Measurements from ENCODE around the gene SAG. TPM values are rescaled to one million over a fixed set of nuclear protein-coding genes. Genes with fewer than 3 reads are reported as not detected.

The SAG gene
- total and polyA plus RNA-seq, 10 of the 15 experiments (the other 5 are each of a cell fraction or from before 2014, with no cell fraction given), result 0.06 to 0.47 TPM; not detected in 8

- ChIA-PET CTCF (interaction anchor here (1.4 to 1.6 kb wide), 2 partner anchors 11 to 26 kb away, joined by 3 to 4 read pairs; no protein-coding TSS in a partner anchor), SMC1A (ENCODE audit: uncharacterized antibody, unreplicated experiment) (no interaction called here), POLR2A (interaction anchor here (1.4 kb wide), 1 partner anchor 99 kb away, joined by 3 read pairs; no protein-coding TSS in a partner anchor), RAD21 (ENCODE audit: unreplicated experiment) (no interaction called here)
- Histone ChIP-seq H3K27me3 (replicated peaks in 1 of 2; ENCODE audit: control insufficient read depth in 2 of 2, insufficient read depth in 2 of 2, low read length in 1 of 2) (0 out of 4 replicates have a peak, but pooled peaks cover 0 to 2% of the 10 kb centered on the region in 2 experiments), H3K4me1 (ENCODE audit: control insufficient read depth, insufficient read depth, low read length) (0 out of 2 replicates have a peak, but pooled peaks cover 5% of the 10 kb centered on the region), H3K4me3 (no peak overlapping the region), H4K20me1 (ENCODE audit: control insufficient read depth, insufficient read depth) (no peaks in the 10 kb centered on the region), H3K79me2 (ENCODE audit: control insufficient read depth, insufficient read depth, low read length) (no peaks in the 10 kb centered on the region), H3K4me2 (ENCODE audit: control insufficient read depth, insufficient read depth) (no peak overlapping the region), H3K27ac (ENCODE audit: control insufficient read depth, insufficient read depth) (no peak overlapping the region), H3K9ac (ENCODE audit: control insufficient read depth, insufficient read depth, low read length) (no peak overlapping the region), H3K9me3 (replicated peaks; ENCODE audit: control insufficient read depth, insufficient read depth, low read length) (no peaks in the 10 kb centered on the region), H3K36me3 (ENCODE audit: control insufficient read depth in 2 of 2, insufficient read depth in 2 of 2, low read length in 1 of 2) (no peaks in the 10 kb centered on the region), H2AFZ (ENCODE audit: control insufficient read depth, low read depth, low read length) (no peak overlapping the region)
- TF ChIP-seq CHD2 (IDR thresholded peaks at IDR 0.05; ENCODE audit: borderline replicate concordance, low read depth, low read length), result no peak
- no peak for TF ChIP-seq KLF5 (IDR thresholded peaks at IDR 0.05; ENCODE audit: partially characterized antibody)
- no peak for TF ChIP-seq ZZZ3 (IDR thresholded peaks at IDR 0.05; ENCODE audit: control insufficient read depth, insufficient read length, low read depth)
- TF ChIP-seq CBX3 (IDR thresholded peaks at IDR 0.05; ENCODE audit: borderline replicate concordance, low read depth), result no peak
- TF ChIP-seq JUNB (IDR thresholded peaks at IDR 0.05), result no peak
- TF ChIP-seq HCFC1 (IDR thresholded peaks at IDR 0.05; ENCODE audit: low read length), result no peak
- TF ChIP-seq NR2F1 (conservative IDR thresholded peaks at IDR 0.05), result no peak
- BruUV-seq (replicated peaks), result no TSS peak
- intact Hi-C loops (cut with micrococcal nuclease; ENCODE audit: unreplicated experiment) (no loop called here), in situ Hi-C loops (cut with MboI) (no loop called here)
- FAIRE-seq, result no peak
- WGBS (ENCODE audit: insufficient coverage, insufficient replicate concordance, low lambda C conversion rate, missing lambda C conversion rate), result 91% methylated on average over 17 of the region's 17 CpGs
- DNase-seq (ENCODE audit: low read depth, low spot score), result no peak
- ATAC-seq, result no peak
Observed at GRCh38 chr2:233320470-233320869, 12.9 kb downstream of the SAG start.

DNA sequence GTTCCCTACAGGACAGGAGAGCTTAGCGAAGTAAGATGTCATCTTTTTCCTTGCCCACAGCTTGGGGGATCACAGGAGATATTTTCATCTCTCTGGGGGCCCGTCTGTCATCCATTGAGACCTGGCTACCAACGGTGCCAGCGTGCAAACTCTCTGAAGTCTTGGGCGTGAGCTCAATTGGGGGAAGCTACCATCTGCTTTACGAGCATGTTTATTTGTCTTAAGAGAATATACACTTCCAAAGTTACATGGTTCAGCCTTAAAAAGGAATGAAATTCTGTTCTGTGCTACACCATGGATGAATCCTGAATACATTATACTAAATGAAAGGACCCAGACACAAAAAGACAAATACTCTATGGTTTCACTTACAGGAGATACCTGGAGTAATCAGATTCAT, 13.6 kb downstream of the SAG start:
- H3K4me2 ChIP-seq (ENCODE audit: control insufficient read depth, insufficient read depth), result no peak overlapping the region
- POLR2A ChIA-PET, result interaction anchor here (1.0 to 1.4 kb wide), 2 partner anchors 11 to 98 kb away, joined by 3 read pairs; no protein-coding TSS in a partner anchor
- H4K20me1 ChIP-seq (ENCODE audit: control insufficient read depth, insufficient read depth), result no peaks in the 10 kb centered on the region
- BruUV-seq (replicated peaks), result no TSS peak
- DNase-seq (ENCODE audit: low read depth, low spot score) (no peak), FAIRE-seq (no peak), ATAC-seq (no peak)
- H3K4me1 ChIP-seq (ENCODE audit: control insufficient read depth, insufficient read depth, low read length), result 0 out of 2 replicates have a peak, but pooled peaks cover 5% of the 10 kb centered on the region
- 0 out of 4 replicates have a peak, but pooled peaks cover 0 to 2% of the 10 kb centered on the region in 2 experiments for H3K27me3 ChIP-seq (replicated peaks in 1 of 2; ENCODE audit: control insufficient read depth in 2 of 2, insufficient read depth in 2 of 2, low read length in 1 of 2)
- H3K9me3 ChIP-seq (replicated peaks; ENCODE audit: control insufficient read depth, insufficient read depth, low read length), result no peaks in the 10 kb centered on the region
- H3K36me3 ChIP-seq (ENCODE audit: control insufficient read depth in 2 of 2, insufficient read depth in 2 of 2, low read length in 1 of 2), result no peaks in the 10 kb centered on the region
- RAD21 ChIA-PET (ENCODE audit: unreplicated experiment), result no interaction called here
- H3K4me3 ChIP-seq, result no peak overlapping the region
- in situ Hi-C loops (cut with MboI) (no loop called here), intact Hi-C loops (cut with micrococcal nuclease; ENCODE audit: unreplicated experiment) (no loop called here)
- CTCF ChIA-PET, result interaction anchor here (1.1 to 1.6 kb wide), 3 partner anchors 10 to 122 kb away, joined by 3 to 4 read pairs (median 3); no protein-coding TSS in a partner anchor
- no peak overlapping the region for H2AFZ ChIP-seq (ENCODE audit: control insufficient read depth, low read depth, low read length)
- SMC1A ChIA-PET (ENCODE audit: uncharacterized antibody, unreplicated experiment), result interaction anchor here (1.1 to 2.0 kb wide), 2 partner anchors 11 to 61 kb away, joined by 3 to 4 read pairs; no protein-coding TSS in a partner anchor
- H3K9ac ChIP-seq (ENCODE audit: control insufficient read depth, insufficient read depth, low read length), result no peak overlapping the region
- TF ChIP-seq SIN3A (IDR thresholded peaks at IDR 0.05; ENCODE audit: low read depth, low read length) (no peak), EED (IDR thresholded peaks at IDR 0.05; ENCODE audit: low read depth) (no peak), SUPT20H (IDR thresholded peaks at IDR 0.05; ENCODE audit: borderline replicate concordance, control insufficient read depth, low read depth, low read length) (no peak), SMAD5 (IDR thresholded peaks at IDR 0.05; ENCODE audit: low read depth) (no peak), IRF5 (IDR thresholded peaks at IDR 0.05; ENCODE audit: borderline replicate concordance) (no peak)
- no peaks in the 10 kb centered on the region for H3K79me2 ChIP-seq (ENCODE audit: control insufficient read depth, insufficient read depth, low read length)
- no peak overlapping the region for H3K27ac ChIP-seq (ENCODE audit: control insufficient read depth, insufficient read depth)
- 94% methylated on average over 6 of the region's 6 CpGs for WGBS (ENCODE audit: insufficient coverage, insufficient replicate concordance, low lambda C conversion rate, missing lambda C conversion rate)
